GM18519 (cell line): ENCODE data around the gene TPO.
"Not testable (repeated sequence)": the region's sequence is repeated elsewhere in the genome, so short reads cannot be mapped to it uniquely, and the experiment has no call there.

Experiments
- ATAC-seq: cut with Tn5 transposase; IDR thresholded peaks from one replicate; pipeline ENCODE4 v1.9.1; 2021; ENCODE audit warnings: mild to moderate bottlenecking, moderate library complexity; ENCODE audit not compliant: unreplicated experiment, low FRiP score

The TPO gene

DNA sequence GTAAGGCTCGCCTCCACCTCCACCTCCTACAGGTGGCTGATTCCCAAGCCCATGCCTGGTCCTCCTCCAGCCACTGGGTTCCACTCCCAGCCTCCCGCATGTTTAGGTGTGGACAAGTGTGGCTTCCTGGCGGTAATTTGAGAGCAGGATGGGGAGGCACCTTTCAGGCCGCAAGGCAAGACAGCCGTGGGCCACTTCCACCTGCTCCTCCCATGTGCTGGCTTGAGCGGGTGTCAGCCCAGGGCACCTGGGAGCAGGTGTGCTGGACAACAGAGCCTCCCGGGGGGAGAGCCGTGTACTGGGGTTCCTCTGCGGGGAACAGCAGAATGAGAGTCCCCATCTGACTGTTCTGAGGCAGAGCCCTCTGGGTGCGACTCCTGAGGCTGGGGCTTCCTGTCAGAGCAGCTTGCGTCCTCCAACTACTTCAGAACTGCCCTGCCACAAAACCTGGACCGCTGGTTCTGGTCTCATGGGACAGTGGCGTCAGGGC, 83.9 kb downstream of the TPO start:
- ATAC-seq = no peak

DNA sequence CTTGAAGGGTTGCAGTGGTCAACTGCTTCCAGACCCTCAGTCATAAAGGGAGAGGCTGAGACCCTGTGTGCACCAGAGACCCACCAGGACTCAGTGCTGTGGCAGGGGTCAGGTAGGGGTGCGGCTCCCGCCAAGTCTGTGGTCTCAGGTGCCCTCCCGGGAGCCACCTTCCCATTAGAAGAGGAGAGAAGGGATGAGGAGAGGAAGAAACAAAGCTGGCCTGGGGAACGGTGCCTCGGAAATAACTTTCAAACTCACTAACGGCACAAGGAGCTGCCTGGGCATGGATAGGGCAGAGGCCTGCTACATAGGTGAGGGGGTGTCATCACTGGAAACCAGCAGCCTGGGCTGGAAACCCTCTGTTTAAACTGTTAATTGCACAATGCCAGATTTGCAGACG, 84.9 kb downstream of the TPO start:
- ATAC-seq = no peak

GRCh38 chr2:1499033-1499795, 86.0 kb downstream of the TPO start:
- ATAC-seq = no peak

GRCh38 chr2:1501038-1501851, 88.0 kb downstream of the TPO start:
- no peak for ATAC-seq

DNA sequence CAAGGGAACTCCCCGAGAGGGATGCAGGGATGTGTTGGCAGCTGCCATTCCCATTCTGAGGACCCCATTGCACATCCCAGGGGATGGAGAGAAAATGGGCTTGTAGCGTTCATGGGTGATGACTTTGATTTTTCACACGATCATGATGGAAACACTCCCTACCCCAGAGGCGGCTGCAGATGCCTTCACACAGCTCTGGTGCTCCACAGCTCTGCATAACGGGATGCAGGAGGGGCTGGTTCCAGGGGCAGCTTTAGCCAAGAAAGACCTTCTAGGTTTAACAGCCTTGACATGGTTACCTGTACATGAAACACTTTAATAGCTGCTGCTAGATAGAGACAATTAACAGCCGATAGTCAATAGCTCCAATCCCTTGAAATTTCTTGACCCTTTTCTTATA, 88.7 kb downstream of the TPO start:
- no peak for ATAC-seq

GRCh38 chr2:1502891-1503304, 89.6 kb downstream of the TPO start:
- no peak for ATAC-seq

DNA sequence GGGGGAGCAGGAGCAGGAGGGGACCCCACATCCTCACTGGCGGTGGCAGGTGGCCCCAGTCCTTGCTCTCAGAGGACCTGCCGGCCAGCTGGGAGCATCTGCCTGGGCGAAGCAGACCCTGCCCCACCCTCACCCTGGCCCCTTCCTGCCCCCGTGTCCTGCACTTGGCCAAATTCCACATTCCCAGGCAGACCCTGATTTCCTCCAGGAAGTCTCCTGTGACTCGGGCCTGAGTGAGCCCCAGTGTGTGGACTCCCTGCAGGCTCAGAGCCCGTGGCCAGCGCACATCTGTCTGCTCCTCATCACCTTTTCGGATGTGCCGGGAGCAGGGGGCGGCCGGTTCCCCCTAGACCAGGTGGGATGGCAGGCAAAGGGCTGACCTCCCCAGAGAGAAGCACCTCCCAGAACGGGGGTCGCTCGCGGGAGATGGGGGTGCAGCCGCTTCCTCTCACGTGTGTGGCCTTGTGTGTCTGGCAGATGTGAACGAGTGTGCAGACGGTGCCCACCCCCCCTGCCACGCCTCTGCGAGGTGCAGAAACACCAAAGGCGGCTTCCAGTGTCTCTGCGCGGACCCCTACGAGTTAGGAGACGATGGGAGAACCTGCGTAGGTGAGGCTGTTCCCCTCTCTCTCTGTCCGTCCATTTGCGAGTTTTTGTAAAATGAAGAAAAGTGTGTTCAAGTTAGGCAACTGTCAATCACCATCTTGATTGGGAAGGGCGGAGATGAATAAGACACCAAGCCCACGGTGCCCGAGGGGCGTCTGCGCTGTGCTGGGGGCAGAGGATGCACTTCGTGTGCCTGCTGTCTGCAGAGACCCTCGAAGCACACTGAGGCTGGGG, 90.4 kb downstream of the TPO start:
- no peak for ATAC-seq

- ATAC-seq = no peak
Observed at GRCh38 chr2:1504311-1504750, 91.1 kb downstream of the TPO start.

DNA sequence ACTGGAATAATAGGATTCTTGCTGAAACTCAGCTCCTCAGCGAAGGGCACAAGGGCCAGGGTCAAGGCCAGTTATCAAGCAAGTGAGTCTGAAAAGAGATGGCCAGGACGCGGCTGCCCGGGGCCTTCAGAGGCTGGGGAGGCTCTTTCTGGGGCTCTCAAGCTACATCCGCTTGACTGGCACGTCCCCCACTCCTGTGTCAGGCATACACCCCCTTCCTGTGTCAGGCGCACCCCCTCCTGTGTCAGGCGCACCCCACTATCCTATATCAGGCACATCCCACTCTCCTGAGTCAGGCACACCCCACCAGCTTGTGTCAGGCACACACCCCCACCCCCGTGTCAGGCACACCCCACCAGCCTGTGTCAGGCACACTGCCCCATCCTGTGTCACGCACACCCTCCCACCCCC, 91.8 kb downstream of the TPO start:
- ATAC-seq = no peak

- no peak for ATAC-seq
Observed at GRCh38 chr2:1509271-1510065, 96.2 kb downstream of the TPO start.

GRCh38 chr2:1510176-1510575, 96.9 kb downstream of the TPO start:
- no peak for ATAC-seq

- ATAC-seq = no peak
Observed at GRCh38 chr2:1511455-1511854, 98.2 kb downstream of the TPO start.

- ATAC-seq = no peak
Observed at GRCh38 chr2:1512321-1513289, 99.3 kb downstream of the TPO start.

DNA sequence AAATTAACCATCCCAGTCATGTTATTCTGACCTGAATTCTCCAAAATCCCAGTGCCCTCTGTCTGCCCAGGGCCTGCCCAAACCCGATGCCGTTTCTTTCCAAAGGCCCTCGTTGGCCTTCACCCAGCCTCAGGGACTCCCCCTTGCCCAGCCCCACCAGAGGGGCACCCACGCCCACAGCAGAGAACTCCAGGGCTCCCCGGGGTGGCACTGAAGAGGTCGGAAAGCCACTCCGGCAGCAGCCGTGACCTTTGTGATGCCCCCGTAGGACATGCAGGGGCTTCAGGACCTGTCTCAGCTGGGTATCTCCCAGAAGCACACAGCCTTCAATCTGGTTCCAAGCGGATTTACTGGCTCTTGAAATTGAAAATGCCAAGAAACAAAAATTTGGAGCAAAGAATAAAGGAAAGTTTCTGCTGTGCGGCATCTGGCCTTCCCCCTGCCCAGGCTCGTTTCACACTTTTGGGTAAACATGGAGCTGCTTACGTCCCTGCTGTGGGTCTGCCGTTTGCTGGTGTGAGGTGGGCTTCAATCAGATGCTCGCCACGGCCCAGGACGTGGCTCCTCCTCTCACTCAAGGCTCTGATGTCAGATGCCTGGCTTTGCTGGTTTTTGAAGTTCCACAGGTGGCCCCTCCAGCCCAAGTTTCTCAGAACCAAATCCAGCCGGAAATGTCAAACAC, 101.3 kb downstream of the TPO start:
- ATAC-seq = no peak

GRCh38 chr2:1515073-1515430, 101.8 kb downstream of the TPO start:
- ATAC-seq = no peak

DNA sequence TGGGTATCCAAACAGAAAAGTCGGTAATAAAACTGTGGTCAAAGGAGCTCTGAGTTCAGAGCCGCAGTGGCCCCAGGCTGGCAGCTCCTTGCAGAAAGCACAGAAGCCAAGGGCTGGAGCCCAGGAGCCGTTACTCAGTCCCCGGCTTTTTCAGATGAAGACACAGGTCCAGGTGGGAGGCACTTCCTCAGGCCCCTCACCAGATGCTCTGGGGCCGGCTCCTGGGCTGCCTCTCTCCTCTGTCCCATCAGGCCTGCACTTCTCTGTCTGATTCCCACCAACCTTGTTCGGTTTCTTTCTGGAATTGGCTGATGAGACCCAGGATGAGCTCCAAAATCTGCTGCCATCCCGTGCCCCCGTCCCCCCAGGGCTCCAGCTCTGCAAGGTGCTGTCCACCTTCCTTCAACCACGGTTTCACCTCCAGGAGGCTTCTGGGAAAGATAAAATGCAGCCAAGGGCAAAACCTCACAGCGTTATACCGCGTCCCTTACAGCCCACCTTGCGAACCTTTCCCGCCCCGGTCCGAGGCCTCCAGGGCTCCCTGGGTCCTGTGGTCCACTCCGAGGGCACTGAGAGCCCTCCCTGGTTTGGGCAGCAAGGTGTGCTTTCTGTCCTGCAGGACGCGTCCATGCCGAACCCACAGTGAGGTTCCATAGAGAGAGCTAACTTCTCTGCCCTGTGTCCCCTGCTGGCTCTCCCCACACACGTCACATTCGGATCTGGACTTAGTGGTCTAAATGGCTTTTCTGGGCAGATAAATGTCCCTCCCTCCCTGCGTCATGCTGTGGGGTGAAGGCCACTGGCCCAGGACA, 102.9 kb downstream of the TPO start:
- no peak for ATAC-seq

DNA sequence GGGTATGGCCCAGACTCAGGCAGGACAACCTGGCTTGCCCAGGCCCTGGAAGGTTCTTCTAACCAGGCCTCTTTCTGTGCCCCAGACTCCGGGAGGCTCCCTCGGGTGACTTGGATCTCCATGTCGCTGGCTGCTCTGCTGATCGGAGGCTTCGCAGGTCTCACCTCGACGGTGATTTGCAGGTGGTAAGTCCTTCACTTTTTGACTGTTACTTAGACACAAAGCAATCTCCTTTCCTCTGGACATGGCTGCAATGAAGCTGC, 103.5 kb downstream of the TPO start:
- ATAC-seq = no peak

GRCh38 chr2:1517291-1517690, 104.0 kb downstream of the TPO start:
- ATAC-seq = not testable (repeated sequence)
